Stimulated activated CD8-positive, alpha-beta memory T cell treated with anti-CD3 and anti-CD28 coated beads, Interleukin-12 subunit alpha, Interleukin-12 subunit beta, amount 100 ng/mL, for 1 hour (primary cell): ENCODE measurements around the gene CDC42EP4.

ENCODE experiments used
- DNase-seq: peaks from one replicate; pipeline ENCODE4 v3.0.0-alpha.2; 2020; ENCODE audit warnings: low read depth

The CDC42EP4 gene

DNA sequence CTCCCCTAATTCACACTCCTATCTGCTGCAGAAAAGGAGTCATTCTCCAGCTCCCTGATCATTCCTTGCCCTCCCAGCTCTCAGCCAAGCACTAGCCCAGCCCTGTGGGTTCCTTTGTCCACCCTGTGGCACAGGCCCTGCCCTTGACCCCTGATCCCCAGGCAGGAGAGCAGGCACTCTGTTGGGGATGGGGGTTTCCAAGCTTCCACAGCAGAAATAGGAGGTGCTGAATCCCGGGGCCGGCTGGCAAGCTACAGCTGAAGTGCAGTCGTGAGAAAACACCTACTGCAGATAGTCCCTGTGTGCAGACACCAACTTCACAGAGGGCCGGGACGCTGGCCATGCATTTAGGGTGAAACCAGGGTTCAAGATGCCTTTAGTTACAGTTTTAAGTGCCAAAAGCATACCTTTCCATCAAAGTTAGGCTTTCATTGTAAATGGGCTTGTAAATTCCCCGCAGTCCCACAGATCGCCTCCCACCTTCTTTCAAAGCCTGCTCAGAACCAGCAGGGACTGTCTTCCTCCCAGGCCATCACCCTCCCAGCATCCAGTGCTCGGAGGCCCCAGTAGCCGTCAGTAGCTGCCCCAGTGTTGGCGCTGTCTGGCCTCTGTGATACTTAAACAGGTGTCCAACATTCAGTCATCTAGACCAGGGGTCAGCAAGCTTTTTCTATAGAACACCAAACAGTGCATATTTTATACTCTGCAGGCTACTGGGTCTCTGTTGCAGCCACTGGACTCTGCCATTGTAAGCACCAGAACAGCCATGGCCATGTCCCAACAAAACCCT lies 60.8 kb downstream of the CDC42EP4 start:
- DNase-seq: no peak

DNA sequence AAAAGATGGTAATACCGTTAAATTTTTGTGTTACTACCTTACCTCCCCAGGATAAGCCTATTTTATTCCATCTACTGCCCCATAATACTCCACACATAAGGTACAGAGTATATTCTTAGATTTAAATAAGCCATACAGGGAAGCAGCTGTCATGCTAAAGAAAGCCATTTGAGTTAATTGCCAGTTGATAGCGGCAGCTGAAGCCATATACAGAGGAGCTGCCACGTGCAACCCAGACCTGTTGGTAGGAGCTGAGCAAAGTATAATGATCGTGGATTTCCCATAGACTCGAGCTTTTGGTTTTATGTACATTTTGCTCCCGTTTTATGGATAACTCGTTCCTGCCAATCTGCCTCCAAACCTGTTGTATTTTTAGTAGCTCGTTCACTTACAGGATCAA lies 62.1 kb downstream of the CDC42EP4 start:
- DNase-seq: no peak

DNA sequence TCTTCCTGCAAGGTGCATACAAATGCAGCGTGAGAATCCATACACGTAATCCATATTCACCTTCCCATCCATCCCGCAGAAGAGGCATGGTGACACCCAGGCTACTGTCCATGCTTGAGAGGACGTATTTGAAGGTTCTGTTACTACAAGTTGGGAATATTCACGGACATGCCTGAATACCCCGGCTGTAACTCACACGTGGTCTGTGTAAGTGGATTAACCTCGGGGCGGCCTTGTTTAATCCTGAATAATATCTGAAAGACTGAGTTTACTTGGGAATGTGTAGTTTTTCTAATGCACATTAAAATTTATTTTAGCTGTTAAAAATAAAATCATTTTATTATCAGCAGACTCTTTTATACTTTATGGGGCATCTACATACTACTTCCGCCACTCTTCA lies 63.3 kb downstream of the CDC42EP4 start:
- no peak for DNase-seq

DNA sequence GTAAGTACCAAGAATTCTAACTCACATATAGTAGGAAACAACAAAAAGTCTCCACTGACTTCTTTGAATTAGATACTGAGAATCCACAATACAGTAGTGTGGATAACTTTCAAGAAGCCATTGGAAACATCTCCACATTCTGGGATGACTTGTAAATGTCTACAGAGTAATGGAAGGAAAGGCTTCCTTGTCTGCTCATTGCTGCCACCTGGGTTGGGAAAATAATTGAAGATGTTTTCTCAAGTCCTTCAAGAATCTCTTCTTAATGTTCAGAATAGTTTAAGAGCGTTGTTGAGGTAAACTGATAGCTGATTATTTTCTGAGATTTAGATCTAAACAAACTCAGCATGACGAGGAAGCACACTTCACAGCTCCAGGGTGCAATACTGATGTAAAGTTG lies 64.1 kb downstream of the CDC42EP4 start:
- no peak for DNase-seq

DNA sequence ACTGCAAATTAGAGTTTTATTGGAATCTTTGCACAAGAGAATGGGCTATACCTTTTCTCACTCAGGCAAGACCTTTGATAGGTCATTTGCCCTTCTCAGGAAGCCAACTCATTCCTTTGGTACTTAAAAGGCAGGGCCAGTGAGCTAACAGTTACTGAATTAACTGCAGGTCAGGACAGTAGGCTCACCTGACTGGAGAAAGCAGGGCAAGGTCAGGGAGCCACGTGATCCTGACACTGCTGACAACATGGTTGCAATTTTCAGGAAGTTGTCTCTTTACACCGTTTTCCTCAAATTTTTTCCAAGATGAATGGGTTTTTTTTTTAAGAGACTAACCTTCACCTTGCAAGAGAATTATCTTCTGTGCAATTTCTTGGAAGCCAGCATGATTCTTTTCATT lies 71.2 kb downstream of the CDC42EP4 start:
- DNase-seq: no peak

DNA sequence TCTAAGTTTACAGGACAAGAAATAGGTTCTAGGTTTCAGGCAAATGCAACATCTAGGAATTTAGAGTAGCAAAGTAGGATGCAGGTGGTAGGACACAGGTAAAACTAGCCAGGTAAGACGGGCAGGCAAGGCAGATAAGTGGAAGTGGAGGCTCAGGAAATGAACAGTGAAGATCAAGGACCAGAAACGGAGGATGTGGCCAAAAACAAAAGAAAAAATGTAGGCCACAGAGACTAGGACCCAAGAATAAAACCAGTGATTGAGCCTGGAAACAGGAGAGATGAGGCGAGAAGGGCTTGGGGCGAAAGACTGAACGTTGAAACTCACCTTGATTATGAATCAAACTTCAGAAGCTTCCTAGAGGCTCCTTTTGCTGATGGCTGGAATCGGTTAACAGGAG lies 74.1 kb downstream of the CDC42EP4 start:
- DNase-seq: no peak

DNA sequence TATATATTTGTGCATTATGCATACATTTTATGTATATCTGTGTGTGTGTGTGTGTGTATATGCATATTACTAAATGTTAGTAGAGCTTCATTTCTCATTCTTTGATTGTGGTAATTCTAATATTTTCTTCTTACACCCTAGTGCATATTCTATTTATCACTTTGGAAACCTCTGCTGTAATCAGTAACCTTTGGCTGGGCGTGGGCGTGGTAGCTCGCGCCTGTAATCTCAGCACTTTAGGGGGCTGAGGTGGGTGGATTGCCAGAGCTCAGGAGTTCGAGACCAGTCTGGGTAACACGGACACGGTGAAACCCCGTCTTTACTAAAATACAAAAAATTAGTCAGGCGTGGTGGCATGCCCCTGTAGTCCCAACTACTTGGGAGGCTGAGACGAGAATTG lies 77.1 kb downstream of the CDC42EP4 start:
- DNase-seq: no peak
